Hepatocyte (in vitro differentiated cells): ENCODE measurements around the gene SYNJ1. TPM values are rescaled to one million over a fixed set of nuclear protein-coding genes. Genes with fewer than 3 reads are reported as not detected.

Source experiments
- DNase-seq: peaks from one replicate; pipeline ENCODE4 v3.0.0-alpha.2; 2016; ENCODE audit warnings: low spot score
- H2AFZ ChIP-seq: fragments of 200-600 bp; sonication (generic); 2 replicates; pipeline ENCODE4 v1.6.0; 2016; ENCODE audit warnings: antibody characterized with exemption, mild to moderate bottlenecking
- H3K27ac ChIP-seq: fragments of 200-600 bp; sonication (generic); 2 replicates; pipeline ENCODE4 v1.5.1; 2016; ENCODE audit warnings: mild to moderate bottlenecking
- H3K27me3 ChIP-seq: fragments of 200-600 bp; sonication (generic); 2 replicates; pipeline ENCODE4 v1.6.1; 2016
- H3K36me3 ChIP-seq: fragments of 200-600 bp; sonication (generic); replicated peaks from 2 replicates; pipeline ENCODE4 v1.5.1; 2016; ENCODE audit warnings: low read depth; ENCODE audit not compliant: insufficient read depth
- H3K4me1 ChIP-seq: fragments of 200-600 bp; sonication (generic); 2 replicates; pipeline ENCODE4 v1.5.1; 2016; ENCODE audit warnings: mild to moderate bottlenecking, moderate library complexity; ENCODE audit not compliant: insufficient read depth
- H3K4me2 ChIP-seq: fragments of 200-600 bp; sonication (generic); 2 replicates; pipeline ENCODE4 v1.6.0; 2016
- H3K4me3 ChIP-seq: fragments of 200-600 bp; sonication (generic); 2 replicates; pipeline ENCODE4 v1.5.1; 2016; ENCODE audit warnings: mild to moderate bottlenecking
- H3K79me2 ChIP-seq: fragments of 200-600 bp; sonication (generic); 2 replicates; pipeline ENCODE4 v1.6.0; 2017; ENCODE audit warnings: mild to moderate bottlenecking
- H3K9me2 ChIP-seq: fragments of 200-600 bp; sonication (generic); replicated peaks from 2 replicates; pipeline ENCODE4 v1.6.0; 2017; ENCODE audit warnings: mild to moderate bottlenecking; ENCODE audit not compliant: insufficient read depth
- H3K9me3 ChIP-seq: fragments of 200-600 bp; sonication (generic); 2 replicates; pipeline ENCODE4 v1.5.1; 2016; ENCODE audit warnings: low read depth, mild to moderate bottlenecking
- H4K20me1 ChIP-seq: fragments of 200-600 bp; sonication (generic); 2 replicates; pipeline ENCODE4 v1.6.0; 2016; ENCODE audit warnings: mild to moderate bottlenecking; ENCODE audit not compliant: insufficient read depth, poor library complexity, severe bottlenecking
- EZH2 ChIP-seq: fragments of 200-600 bp; sonication (generic); IDR thresholded peaks from 2 replicates; pipeline ENCODE4 v1.6.1; 2016; ENCODE audit warnings: antibody characterized with exemption, mild to moderate bottlenecking, borderline replicate concordance
- EZH2phosphoT487 ChIP-seq: fragments of 200-600 bp; sonication (generic); IDR thresholded peaks from one replicate; pipeline ENCODE4 v1.6.1; 2018; ENCODE audit warnings: antibody characterized with exemption, mild to moderate bottlenecking, low read depth, moderate library complexity; ENCODE audit not compliant: unreplicated experiment, severe bottlenecking
- WGBS: methylation state at CpG from one replicate; pipeline ENCODE4 v1.1.6; 2016; ENCODE audit warnings: low lambda C conversion rate; ENCODE audit errors: missing lambda C conversion rate; 5-methylcytosine and 5-hydroxymethylcytosine counted together
- polyA plus RNA-seq: library from polyadenylated mRNA; unstranded; fragments of >200 nt; fragmentation: Nextera tagmentation; extraction: Ambion mirVana; gene quantifications from 2 replicates; pipeline ENCODE4 v1.2.1, GENCODE V29; 2016
- total RNA-seq: library from RNA; depleted of rRNA; stranded (reverse); fragments of >200 nt; gene quantifications from 2 replicates; pipeline ENCODE4 v1.2.3, GENCODE V29; 2014
- TF ChIP-seq, protein P1 (sequence below): fragments of 200-600 bp; sonication (generic); IDR thresholded peaks from 2 replicates; pipeline ENCODE4 v1.5.1; 2016; ENCODE audit warnings: antibody characterized with exemption, mild to moderate bottlenecking; ENCODE audit not compliant: poor library complexity

The SYNJ1 gene
- total and polyA plus RNA-seq, 2 experiments from 2014 or later = 3.9 to 8.9 TPM

DNA sequence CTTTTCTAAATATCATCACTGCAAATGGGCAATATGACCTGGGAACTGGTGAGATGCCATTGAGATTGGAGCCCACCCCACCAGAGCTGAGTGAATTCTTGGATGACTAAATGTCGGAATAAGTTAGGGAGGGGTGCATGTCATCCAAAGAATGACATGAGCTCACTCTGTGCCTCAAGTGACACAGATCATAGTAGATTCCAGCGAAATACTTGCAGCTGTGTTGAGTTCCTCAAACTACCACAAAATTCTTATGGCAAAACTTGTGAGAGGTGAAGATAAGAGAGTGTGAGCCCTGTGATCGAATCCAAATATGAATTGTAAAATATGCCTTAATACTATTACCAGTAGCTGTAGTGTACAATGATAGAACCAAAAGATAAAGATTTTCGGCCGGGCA, 140.2 kb downstream of the SYNJ1 start:
- Histone ChIP-seq H3K79me2 (no peaks in the 10 kb centered on the region), H4K20me1 (no peaks in the 10 kb centered on the region), H3K27ac (no peak overlapping the region), H2AFZ (no peak overlapping the region), H3K27me3 (no peaks in the 10 kb centered on the region), H3K36me3 (no peaks in the 10 kb centered on the region), H3K4me2 (no peak overlapping the region), H3K9me3 (no peaks in the 10 kb centered on the region), H3K4me3 (no peak overlapping the region), H3K4me1 (peaks cover 3% of the 10 kb centered on the region), H3K9me2 (no peaks in the 10 kb centered on the region)
- 96% methylated on average over 5 of the region's 5 CpGs for WGBS
- DNase-seq = no peak
- TF ChIP-seq, protein P1, sequence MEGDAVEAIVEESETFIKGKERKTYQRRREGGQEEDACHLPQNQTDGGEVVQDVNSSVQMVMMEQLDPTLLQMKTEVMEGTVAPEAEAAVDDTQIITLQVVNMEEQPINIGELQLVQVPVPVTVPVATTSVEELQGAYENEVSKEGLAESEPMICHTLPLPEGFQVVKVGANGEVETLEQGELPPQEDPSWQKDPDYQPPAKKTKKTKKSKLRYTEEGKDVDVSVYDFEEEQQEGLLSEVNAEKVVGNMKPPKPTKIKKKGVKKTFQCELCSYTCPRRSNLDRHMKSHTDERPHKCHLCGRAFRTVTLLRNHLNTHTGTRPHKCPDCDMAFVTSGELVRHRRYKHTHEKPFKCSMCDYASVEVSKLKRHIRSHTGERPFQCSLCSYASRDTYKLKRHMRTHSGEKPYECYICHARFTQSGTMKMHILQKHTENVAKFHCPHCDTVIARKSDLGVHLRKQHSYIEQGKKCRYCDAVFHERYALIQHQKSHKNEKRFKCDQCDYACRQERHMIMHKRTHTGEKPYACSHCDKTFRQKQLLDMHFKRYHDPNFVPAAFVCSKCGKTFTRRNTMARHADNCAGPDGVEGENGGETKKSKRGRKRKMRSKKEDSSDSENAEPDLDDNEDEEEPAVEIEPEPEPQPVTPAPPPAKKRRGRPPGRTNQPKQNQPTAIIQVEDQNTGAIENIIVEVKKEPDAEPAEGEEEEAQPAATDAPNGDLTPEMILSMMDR = no peak
- TF ChIP-seq EZH2phosphoT487 = no peak
- no peak for TF ChIP-seq EZH2

DNA sequence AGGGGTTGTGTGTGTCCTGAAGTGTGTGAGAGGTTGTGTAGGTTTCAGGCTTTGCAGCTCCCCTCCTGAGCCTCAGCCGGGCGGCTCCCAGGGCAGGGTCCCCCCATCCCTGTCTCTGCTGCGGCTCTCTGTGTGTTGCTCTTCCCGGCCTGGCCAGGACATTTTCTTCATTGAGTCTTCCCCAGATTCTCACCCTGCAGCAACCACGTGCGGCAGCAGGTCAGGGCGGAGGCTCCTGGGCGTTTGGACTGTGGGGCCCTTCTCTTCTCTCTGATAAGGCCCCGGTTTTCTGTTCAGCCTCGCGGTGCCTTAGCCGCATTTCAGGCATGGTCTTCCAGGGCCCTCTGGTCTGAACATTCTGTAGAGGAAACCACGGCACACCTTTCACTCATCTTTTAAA, 140.7 kb downstream of the SYNJ1 start:
- H3K36me3 ChIP-seq = no peaks in the 10 kb centered on the region
- no peaks in the 10 kb centered on the region for H3K79me2 ChIP-seq
- no peak overlapping the region for H3K4me3 ChIP-seq
- H3K27ac ChIP-seq = no peak overlapping the region
- no peaks in the 10 kb centered on the region for H3K9me2 ChIP-seq
- H2AFZ ChIP-seq = no peak overlapping the region
- no peak for DNase-seq
- no peaks in the 10 kb centered on the region for H3K9me3 ChIP-seq
- H3K27me3 ChIP-seq = no peaks in the 10 kb centered on the region
- 67% methylated on average over 13 of the region's 13 CpGs for WGBS
- H3K4me1 ChIP-seq = no peaks in the 10 kb centered on the region
- no peaks in the 10 kb centered on the region for H4K20me1 ChIP-seq
- TF ChIP-seq EZH2 = no peak
- TF ChIP-seq EZH2phosphoT487 = no peak
- TF ChIP-seq, protein P1 = no peak
- no peak overlapping the region for H3K4me2 ChIP-seq

DNA sequence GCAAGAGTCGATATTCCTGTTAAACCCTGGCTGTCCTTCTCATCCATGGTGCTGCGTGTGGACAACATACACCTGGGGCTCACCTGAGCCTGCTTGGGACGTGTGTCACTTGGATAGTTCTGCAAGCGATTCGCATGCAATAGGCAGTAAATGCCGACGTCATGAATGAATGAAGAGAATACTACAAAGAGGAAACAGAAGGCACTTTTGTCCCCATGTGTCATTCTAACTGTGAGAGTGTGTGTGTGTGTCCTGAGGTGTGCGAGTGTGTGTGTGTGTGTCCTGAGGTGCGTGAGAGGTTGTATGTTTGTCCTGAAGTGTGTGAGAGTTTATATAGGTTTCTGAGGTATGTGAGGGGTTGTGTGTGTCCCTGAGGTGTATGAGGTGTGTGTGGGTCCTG, 141.8 kb downstream of the SYNJ1 start:
- no peak for DNase-seq
- Histone ChIP-seq H4K20me1 (no peaks in the 10 kb centered on the region), H3K79me2 (no peaks in the 10 kb centered on the region), H3K9me3 (no peaks in the 10 kb centered on the region), H3K27ac (no peak overlapping the region), H3K4me1 (no peaks in the 10 kb centered on the region), H3K4me2 (no peak overlapping the region), H3K27me3 (no peaks in the 10 kb centered on the region), H3K36me3 (no peaks in the 10 kb centered on the region), H2AFZ (no peak overlapping the region), H3K4me3 (no peak overlapping the region), H3K9me2 (no peaks in the 10 kb centered on the region)
- TF ChIP-seq EZH2 (no peak), EZH2phosphoT487 (no peak)
- TF ChIP-seq, protein P1 = no peak
- WGBS = 94% methylated on average over 9 of the region's 9 CpGs
